HG02973 (cell line): ENCODE measurements around the gene PPFIBP2.

ENCODE experiments used
- ATAC-seq: cut with Tn5 transposase; IDR thresholded peaks from one replicate; pipeline ENCODE4 v1.9.1; 2021; ENCODE audit warnings: moderate library complexity; ENCODE audit not compliant: unreplicated experiment

Gene PPFIBP2

GRCh38 chr11:7548659-7549274, 35.0 kb downstream of the PPFIBP2 start:
- peak; percentile 85 for ATAC-seq

- ATAC-seq, result no peak
Measured at GRCh38 chr11:7549681-7550080, 35.9 kb downstream of the PPFIBP2 start.

DNA sequence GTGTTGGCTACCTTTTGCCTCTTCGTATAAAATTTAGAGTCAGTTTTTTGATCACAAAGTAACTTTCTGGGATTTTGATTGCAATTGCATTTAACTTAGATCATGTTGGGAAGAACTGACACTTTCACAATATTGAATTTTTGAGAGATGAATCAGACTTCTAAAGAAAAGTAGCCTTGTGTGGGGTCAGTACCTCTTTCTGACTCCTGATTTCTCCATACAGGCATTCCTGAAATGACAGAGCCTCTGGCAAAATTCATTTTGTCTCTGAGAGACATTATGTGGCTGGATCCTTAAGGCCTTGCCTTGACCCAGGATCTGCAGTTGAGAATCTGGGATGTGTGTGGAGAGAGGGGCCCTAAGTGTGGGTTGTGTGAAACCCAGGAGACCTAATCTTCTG, 37.8 kb downstream of the PPFIBP2 start:
- no peak for ATAC-seq

GRCh38 chr11:7552666-7553065, 38.9 kb downstream of the PPFIBP2 start:
- no peak for ATAC-seq

GRCh38 chr11:7555052-7555699, 41.4 kb downstream of the PPFIBP2 start:
- ATAC-seq, result no peak

DNA sequence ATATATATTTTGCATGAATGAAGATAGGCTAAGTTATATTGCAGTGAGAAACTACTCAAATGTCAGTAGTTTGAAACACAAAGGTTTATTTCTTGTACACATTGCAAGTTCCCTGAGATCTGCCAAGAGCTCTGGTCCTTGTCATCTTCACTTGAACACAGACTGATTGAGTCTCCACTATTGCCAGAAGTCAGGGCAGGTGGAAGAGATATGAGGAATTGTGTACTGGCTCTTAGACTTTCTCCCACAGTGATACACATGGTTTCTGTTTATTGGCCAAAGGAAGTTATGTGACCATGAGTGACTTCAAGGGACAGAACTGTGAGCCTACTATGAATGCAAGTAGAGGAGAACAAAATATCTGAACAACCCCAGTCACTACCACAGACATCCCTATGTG, 44.2 kb downstream of the PPFIBP2 start:
- no peak for ATAC-seq

- no peak for ATAC-seq
Measured at GRCh38 chr11:7559398-7560283, 45.8 kb downstream of the PPFIBP2 start.

GRCh38 chr11:7561562-7561961, 47.8 kb downstream of the PPFIBP2 start:
- ATAC-seq, result no peak

DNA sequence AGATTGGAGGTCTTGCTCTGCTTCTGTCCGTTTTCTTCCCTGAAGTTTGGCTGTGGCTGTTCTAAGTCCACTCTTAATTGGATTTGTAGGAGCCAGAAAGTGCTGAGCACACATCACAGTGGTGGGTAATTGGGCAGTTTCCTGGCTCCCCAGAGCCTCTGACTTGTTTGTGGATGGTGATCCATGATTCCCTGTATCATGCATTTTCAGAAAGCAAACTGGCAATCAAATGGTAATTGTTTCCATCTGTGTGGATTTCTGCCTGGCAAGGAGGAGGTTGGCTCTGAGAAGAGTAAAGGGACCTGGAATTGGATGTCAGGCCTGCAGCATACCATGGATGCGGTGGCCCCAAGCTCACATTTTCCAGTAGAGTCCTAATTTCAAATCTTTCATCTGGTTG, 49.5 kb downstream of the PPFIBP2 start:
- no peak for ATAC-seq

DNA sequence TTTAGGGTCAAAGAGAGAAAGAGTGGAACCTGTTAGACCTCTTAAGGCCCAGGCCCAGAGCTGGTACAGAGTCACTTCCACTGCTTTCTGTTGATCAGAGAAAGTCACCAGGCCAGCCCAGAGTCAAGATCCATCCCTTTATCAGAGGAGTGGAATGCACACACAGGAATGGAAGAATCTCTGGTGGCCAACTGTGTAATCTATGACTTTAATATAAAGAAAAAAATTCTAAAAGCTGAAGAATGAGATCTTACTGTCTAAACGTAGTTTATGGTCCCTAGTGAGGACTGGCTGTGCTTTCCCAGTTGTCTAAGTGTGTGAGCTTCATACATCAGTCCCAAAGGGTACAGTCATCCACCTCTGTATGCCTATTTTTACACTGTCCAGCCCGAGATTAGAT, 51.0 kb downstream of the PPFIBP2 start:
- no peak for ATAC-seq

DNA sequence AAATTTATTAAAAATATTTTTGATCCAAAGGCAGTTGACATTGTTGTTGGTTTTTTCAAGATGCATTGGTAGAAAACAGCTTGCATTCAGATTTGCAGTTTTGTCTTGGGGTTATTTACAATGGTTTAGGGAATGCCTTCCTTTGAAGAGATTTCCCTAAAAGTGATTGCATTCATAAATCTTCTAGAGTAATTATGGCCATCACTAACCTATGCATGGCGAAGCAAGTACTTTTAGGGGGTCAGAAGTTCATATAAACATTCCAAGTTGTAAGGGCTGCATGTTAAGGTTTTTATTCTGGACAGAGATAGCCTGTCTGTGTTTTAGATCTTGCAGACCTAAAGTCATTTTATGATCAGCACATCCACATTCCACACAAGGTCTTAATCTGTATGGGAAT, 53.5 kb downstream of the PPFIBP2 start:
- ATAC-seq, result no peak

- ATAC-seq, result no peak
Measured at GRCh38 chr11:7569044-7569443, 55.2 kb downstream of the PPFIBP2 start.

DNA sequence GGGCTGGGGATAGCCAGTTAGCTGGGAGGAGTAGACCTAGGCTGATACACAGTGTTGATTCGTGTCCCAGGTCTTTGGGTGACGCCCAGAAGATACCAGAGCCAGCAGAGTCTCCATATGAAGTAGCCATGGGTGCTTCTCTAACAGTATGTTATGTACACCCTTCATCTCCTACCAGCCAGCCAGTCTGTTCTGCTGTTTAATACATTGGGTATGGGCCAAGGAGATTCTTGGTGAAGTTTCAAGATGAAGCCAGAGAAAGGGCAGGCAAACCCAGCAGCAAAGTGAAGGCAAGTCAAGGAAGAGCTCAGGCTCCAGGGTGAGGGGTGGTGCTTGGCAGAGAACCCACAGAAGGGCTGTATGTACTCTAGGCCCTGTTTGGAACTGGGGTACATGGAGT, 56.4 kb downstream of the PPFIBP2 start:
- ATAC-seq, result no peak

DNA sequence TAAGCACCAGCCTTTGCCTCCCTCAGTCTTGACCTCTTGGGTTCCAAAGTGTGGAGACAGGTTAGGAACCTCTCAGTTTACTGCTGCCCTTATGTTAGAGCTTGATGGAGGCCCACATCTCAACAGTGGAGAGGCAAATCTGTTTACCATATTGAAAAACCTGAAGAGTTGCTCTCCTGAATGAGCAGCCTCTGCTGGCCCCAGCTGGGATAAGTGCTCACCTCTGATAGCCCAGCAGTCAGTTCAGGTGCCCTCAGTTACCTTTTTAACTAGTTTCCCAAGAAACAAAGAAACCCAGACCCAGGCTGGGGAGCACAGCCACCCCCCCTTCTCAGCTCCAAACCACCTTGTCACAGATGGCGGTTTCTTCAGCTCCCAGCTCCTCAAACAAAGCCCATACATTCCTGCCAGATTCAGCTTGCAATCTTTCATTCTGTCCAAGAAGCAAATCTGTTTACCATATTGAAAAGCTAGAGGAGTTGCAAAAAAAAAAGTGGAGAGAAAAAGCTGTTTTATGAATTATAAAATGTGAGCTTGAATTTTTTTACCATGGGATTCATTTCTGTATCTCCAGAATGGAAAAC, 57.2 kb downstream of the PPFIBP2 start:
- no peak for ATAC-seq

DNA sequence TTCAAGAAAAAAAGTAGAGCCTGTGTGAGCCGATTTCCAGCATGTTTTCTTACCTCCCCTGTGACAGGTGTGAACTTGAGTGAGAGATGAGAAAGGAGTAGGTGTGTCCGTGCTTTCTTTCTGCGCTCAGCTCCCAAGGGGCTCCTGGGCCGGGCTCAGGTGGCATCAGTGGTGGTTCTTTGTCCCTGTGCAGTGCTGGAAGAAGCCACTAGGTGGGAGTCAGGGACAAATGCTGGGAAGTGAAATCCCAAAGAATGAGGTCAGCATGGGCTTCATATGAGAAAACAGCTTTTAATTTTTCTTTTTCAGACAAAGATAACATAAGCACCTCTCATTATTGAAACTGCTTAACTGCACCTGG, 57.8 kb downstream of the PPFIBP2 start:
- no peak for ATAC-seq

DNA sequence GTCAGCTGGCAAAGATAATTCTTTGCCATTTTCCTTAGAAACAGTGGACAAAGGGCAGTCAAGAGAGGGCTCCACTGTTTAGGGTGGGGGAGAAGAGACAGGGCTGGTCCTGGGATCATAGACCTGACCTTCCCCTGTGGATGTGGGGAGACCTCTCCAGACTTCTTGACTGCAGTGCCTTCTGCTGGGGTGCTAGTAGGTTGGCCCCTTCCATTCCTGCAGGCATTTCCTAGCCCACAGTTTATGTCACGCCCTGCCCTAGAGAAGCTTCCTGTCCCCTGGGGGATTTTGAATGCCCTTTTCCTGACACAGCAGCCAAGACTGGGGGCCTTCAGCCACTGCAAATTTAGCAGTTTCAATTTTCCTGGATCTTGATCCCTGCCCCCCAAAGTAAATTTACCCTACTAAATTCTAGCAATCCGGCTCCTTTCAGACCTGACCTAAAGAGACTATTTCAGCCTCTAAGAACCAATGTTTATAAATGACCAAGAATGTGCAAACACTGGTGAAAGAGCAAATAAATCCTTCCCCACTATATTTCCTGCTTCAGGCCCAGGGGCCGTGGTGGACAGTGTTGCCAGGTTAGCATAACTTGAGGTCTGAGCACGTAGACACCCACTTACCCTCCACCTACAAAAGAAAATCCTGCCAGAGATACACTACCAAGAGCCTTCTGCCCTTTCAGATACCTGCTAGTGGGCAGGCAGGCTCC, 58.4 kb downstream of the PPFIBP2 start:
- no peak for ATAC-seq

DNA sequence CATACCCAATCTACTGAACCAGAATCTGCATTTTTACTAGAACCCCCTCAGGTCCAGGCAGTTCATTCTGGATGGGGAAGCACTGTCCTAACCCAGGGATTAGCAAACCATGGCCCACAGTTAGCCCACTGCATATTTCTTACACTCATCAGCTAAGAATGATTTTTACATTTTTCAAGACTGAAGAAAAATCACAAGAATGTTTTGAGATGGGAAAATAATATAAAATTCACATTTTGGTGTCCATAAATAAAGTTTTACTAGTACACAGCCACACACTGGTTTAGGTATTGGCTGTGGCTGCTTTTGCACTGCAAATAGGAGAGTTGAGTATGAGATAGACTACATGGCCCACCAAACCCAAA, 59.4 kb downstream of the PPFIBP2 start:
- ATAC-seq, result no peak

DNA sequence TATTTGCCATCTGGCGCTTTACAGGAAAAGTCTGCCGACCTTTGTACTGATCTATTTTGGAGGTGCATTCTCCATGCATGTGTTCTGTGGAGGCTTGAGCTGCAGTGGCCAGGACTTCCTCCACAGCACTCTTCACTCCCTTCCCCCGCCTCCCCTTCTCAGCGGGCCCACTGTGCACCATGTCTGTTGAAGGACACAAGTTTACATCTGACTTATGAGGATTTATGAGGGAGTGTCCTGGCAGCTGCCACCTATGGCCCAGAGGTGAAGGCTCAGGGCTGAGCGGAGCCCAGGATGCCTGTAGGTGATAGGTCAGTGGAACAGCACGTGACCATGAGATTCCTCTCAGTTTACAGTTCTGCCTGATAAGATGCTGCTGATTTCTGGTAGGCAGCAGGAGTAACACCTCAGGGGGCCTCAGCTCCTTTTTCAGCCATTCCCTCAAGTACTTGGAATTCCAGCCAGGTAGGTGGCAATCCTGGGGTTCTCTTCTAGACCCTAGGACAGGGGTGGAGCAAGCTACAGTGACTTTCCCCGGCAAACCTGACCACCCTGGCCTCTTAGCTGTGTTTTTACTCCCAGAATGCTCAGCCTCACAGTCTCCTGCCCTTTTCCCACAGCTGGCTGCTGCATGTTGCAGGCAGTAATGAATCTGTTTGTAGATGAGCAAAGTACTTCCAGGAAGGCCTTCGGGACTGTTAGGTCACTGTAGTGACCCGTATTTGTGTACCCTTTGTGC, 59.9 kb downstream of the PPFIBP2 start:
- ATAC-seq, result no peak

DNA sequence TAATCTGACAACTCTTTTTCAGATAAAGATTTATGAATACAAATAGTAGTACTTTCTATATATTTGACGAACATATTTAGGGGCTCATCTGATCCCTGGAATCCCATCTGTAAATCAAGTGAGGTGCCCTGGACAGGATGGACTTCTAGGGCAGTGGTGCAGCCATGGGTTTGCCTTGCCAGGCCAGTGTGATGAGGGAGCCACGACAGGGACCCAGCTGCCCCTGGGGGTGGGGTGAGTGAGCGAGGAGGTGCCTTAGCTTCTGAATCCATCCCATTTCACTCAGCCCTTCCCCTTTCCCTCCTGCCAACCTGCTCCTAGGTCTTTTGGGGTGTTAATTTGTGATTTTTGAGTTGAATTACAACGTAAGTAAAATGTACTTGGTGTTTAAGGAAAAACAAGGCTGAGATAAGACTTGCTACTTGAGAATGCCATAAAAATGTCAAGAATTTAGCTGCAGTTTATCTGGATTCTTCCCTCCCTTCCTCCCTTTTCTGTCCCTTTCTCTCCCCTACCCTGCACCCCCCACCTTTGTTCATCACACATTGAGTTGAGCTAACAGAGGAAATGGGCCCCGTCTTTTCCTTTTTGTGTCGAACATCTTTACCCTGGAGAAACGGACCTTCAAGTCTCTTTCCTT, 60.8 kb downstream of the PPFIBP2 start:
- ATAC-seq, result no peak
